DMS79 (cell line): ENCODE measurements around the gene RABGEF1.
"Not testable (repeated sequence)": the region's sequence is repeated elsewhere in the genome, so short reads cannot be mapped to it uniquely, and the experiment has no call there.

Experiments
- DNase-seq: peaks from one replicate; lab custom pipeline; 2025; lab: John Stamatoyannopoulos, UW

RABGEF1 gene

GRCh38 chr7:66765322-66766025, 24.9 kb downstream of the RABGEF1 start:
- DNase-seq = not testable (repeated sequence)

- no peak for DNase-seq
These were observed 25.5 kb downstream of the RABGEF1 start for GRCh38 chr7:66766041-66766440.

- DNase-seq = not testable (repeated sequence)
These were observed 27.0 kb downstream of the RABGEF1 start for GRCh38 chr7:66767486-66767885.

GRCh38 chr7:66768865-66769832, 28.6 kb downstream of the RABGEF1 start:
- DNase-seq = no peak

- DNase-seq = no peak
These were observed 29.4 kb downstream of the RABGEF1 start for GRCh38 chr7:66769833-66770512.

GRCh38 chr7:66771795-66772194, 31.3 kb downstream of the RABGEF1 start:
- DNase-seq = no peak

GRCh38 chr7:66773744-66774143, 33.2 kb downstream of the RABGEF1 start:
- not testable (repeated sequence) for DNase-seq

GRCh38 chr7:66776383-66776782, 35.9 kb downstream of the RABGEF1 start:
- DNase-seq = not testable (repeated sequence)

GRCh38 chr7:66776800-66777442, 36.4 kb downstream of the RABGEF1 start:
- no peak for DNase-seq

- no peak for DNase-seq
These were observed 37.7 kb downstream of the RABGEF1 start for GRCh38 chr7:66778201-66778600.

GRCh38 chr7:66779669-66780409, 39.3 kb downstream of the RABGEF1 start:
- no peak for DNase-seq

GRCh38 chr7:66781408-66782090, 41.0 kb downstream of the RABGEF1 start:
- DNase-seq = no peak

GRCh38 chr7:66782875-66783274, 42.3 kb downstream of the RABGEF1 start:
- not testable (repeated sequence) for DNase-seq

- not testable (repeated sequence) for DNase-seq
These were observed 43.5 kb downstream of the RABGEF1 start for GRCh38 chr7:66783887-66784595.

GRCh38 chr7:66790196-66790595, 49.7 kb downstream of the RABGEF1 start:
- no peak for DNase-seq

- no peak for DNase-seq
These were observed 50.2 kb downstream of the RABGEF1 start for GRCh38 chr7:66790725-66791124.

GRCh38 chr7:66800591-66800990, 60.1 kb downstream of the RABGEF1 start:
- no peak for DNase-seq

- DNase-seq = no peak
These were observed 63.5 kb downstream of the RABGEF1 start for GRCh38 chr7:66804001-66804400.

GRCh38 chr7:66807736-66808135, 67.2 kb downstream of the RABGEF1 start:
- DNase-seq = no peak

GRCh38 chr7:66810716-66811115, 70.2 kb downstream of the RABGEF1 start:
- DNase-seq = no peak
